ENCODE results near the gene WWOX. TPM values are rescaled to one million over a fixed set of nuclear protein-coding genes. Genes with fewer than 3 reads are reported as not detected.

WWOX gene
- polyA plus RNA-seq, 1 donor from 2014 or later, result 25.6 TPM

DNA sequence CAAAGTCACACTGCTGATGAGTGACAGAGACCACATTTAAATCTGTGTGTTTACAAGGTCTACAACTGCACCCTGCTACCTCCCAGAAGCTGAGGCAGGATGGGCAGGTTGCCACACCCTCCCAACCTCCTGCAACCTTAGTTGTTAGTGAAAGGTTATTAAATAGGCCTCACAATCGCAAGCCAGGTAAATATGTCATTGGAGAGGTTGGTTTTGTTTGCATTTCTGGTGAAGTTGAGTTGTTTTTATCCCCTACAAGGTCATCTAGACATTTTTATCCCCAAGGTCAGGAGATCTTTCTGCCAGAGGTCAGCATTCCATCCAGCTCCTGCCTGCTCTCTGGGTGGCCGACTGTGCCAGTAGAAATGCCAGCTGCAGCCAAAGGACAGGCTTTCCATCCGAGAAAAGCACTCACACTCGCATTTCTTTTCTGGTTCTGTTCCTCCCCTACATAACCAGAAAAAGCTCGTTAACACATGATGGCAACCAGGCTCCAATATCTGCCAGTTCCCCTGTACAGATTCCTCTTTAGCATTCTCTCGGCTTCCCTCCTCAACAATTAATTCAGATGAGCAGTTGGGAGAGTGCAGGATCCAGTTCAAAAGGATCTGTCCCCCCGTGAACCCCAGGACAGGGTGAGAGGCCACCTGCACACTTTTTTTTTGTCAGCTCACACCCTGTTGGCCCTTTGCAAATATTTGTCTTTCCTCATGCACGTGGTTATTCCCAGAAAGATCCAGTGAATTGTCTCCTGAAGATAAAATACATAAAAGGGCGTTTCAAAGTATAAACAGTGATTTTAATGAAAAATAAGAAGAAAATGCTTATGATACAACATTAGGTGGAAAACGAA lies 938.3 kb downstream of the WWOX start:
- no peak overlapping the region for H3K4me2 ChIP-seq (ENCODE audit: low read length)
- no peak overlapping the region for H3K4me3 ChIP-seq (ENCODE audit: low read length)
- no peaks in the 10 kb centered on the region for H4K20me1 ChIP-seq (ENCODE audit: insufficient read depth)

DNA sequence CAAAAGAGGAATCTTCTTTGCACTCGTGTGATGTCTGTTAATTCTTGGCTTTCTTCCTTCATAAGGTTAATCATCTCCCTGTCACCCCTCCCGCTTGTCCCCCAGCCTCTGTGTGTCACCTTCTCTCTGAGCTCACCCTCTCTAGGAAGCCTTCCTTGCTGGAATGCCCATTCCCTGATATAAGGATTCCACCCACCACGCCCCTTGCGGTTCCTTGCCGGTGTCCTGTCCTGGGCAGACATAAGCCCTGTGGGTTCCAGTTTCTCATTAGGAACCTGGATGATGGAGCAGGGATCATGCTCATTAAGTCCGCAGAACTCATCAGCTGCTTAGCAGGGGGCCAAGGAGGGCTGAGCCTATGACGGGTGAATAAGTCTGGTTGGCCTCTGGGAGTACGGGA lies 941.8 kb downstream of the WWOX start:
- H3K36me3 ChIP-seq (ENCODE audit: insufficient read depth, low read length), result no peaks in the 10 kb centered on the region
- TF ChIP-seq, protein P1, sequence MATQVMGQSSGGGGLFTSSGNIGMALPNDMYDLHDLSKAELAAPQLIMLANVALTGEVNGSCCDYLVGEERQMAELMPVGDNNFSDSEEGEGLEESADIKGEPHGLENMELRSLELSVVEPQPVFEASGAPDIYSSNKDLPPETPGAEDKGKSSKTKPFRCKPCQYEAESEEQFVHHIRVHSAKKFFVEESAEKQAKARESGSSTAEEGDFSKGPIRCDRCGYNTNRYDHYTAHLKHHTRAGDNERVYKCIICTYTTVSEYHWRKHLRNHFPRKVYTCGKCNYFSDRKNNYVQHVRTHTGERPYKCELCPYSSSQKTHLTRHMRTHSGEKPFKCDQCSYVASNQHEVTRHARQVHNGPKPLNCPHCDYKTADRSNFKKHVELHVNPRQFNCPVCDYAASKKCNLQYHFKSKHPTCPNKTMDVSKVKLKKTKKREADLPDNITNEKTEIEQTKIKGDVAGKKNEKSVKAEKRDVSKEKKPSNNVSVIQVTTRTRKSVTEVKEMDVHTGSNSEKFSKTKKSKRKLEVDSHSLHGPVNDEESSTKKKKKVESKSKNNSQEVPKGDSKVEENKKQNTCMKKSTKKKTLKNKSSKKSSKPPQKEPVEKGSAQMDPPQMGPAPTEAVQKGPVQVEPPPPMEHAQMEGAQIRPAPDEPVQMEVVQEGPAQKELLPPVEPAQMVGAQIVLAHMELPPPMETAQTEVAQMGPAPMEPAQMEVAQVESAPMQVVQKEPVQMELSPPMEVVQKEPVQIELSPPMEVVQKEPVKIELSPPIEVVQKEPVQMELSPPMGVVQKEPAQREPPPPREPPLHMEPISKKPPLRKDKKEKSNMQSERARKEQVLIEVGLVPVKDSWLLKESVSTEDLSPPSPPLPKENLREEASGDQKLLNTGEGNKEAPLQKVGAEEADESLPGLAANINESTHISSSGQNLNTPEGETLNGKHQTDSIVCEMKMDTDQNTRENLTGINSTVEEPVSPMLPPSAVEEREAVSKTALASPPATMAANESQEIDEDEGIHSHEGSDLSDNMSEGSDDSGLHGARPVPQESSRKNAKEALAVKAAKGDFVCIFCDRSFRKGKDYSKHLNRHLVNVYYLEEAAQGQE (IDR thresholded peaks at IDR 0.05; ENCODE audit: borderline replicate concordance), result no peak
- TF ChIP-seq EP300 (conservative IDR thresholded peaks at IDR 0.05; ENCODE audit: poor library complexity, severe bottlenecking), result no peak
- TF ChIP-seq SMC3 (conservative IDR thresholded peaks at IDR 0.05; ENCODE audit: poor library complexity), result no peak
- TF ChIP-seq RAD21 (conservative IDR thresholded peaks at IDR 0.05), result no peak
- H3K9ac ChIP-seq (ENCODE audit: low read length), result no peak overlapping the region
- H3K4me3 ChIP-seq (ENCODE audit: low read length), result no peak overlapping the region
- H3K27me3 ChIP-seq (ENCODE audit: insufficient read depth, low read depth, low read length), result no peaks in the 10 kb centered on the region
- no peak overlapping the region for H2AFZ ChIP-seq (ENCODE audit: low read depth, low read length)
- no peak overlapping the region for H3K27ac ChIP-seq (ENCODE audit: low read length)
- H3K9me3 ChIP-seq (ENCODE audit: low read length), result no peaks in the 10 kb centered on the region
- no peaks in the 10 kb centered on the region for H3K79me2 ChIP-seq (replicated peaks; ENCODE audit: insufficient read depth, low read length)
- H4K20me1 ChIP-seq (ENCODE audit: insufficient read depth), result no peaks in the 10 kb centered on the region
- H3F3A ChIP-seq (ENCODE audit: insufficient read depth, low read length, poor library complexity, severe bottlenecking), result no peaks in the 10 kb centered on the region
- no peak overlapping the region for H3K4me2 ChIP-seq (ENCODE audit: low read length)
- no peaks in the 10 kb centered on the region for H3K9me2 ChIP-seq (ENCODE audit: insufficient read depth, low read length)

More for the DNA sequence above, 938.3 kb downstream of the WWOX start:
- Histone ChIP-seq H3K79me2 (replicated peaks; ENCODE audit: insufficient read depth, low read length) (no peaks in the 10 kb centered on the region), H3K36me3 (ENCODE audit: insufficient read depth, low read length) (no peaks in the 10 kb centered on the region), H3K27me3 (ENCODE audit: insufficient read depth, low read depth, low read length) (no peaks in the 10 kb centered on the region), H2AFZ (ENCODE audit: low read depth, low read length) (no peak overlapping the region), H3K9me2 (ENCODE audit: insufficient read depth, low read length) (no peaks in the 10 kb centered on the region), H3F3A (ENCODE audit: insufficient read depth, low read length, poor library complexity, severe bottlenecking) (no peaks in the 10 kb centered on the region), H3K27ac (ENCODE audit: low read length) (no peak overlapping the region), H3K9me3 (ENCODE audit: low read length) (no peaks in the 10 kb centered on the region), H3K9ac (ENCODE audit: low read length) (no peak overlapping the region)
- TF ChIP-seq EP300 (conservative IDR thresholded peaks at IDR 0.05; ENCODE audit: poor library complexity, severe bottlenecking) (no peak), TAF1 (IDR thresholded peaks at IDR 0.05; ENCODE audit: low read depth) (no peak), SMC3 (conservative IDR thresholded peaks at IDR 0.05; ENCODE audit: poor library complexity) (no peak), EZH2 (IDR thresholded peaks at IDR 0.05; ENCODE audit: borderline replicate concordance, insufficient read depth, low read length, poor library complexity, severe bottlenecking) (no peak), RAD21 (conservative IDR thresholded peaks at IDR 0.05) (no peak), MXI1 (conservative IDR thresholded peaks at IDR 0.05; ENCODE audit: poor library complexity, severe bottlenecking) (no peak), POLR2AphosphoS5 (IDR thresholded peaks at IDR 0.05) (no peak)
- TF ChIP-seq, protein P2, sequence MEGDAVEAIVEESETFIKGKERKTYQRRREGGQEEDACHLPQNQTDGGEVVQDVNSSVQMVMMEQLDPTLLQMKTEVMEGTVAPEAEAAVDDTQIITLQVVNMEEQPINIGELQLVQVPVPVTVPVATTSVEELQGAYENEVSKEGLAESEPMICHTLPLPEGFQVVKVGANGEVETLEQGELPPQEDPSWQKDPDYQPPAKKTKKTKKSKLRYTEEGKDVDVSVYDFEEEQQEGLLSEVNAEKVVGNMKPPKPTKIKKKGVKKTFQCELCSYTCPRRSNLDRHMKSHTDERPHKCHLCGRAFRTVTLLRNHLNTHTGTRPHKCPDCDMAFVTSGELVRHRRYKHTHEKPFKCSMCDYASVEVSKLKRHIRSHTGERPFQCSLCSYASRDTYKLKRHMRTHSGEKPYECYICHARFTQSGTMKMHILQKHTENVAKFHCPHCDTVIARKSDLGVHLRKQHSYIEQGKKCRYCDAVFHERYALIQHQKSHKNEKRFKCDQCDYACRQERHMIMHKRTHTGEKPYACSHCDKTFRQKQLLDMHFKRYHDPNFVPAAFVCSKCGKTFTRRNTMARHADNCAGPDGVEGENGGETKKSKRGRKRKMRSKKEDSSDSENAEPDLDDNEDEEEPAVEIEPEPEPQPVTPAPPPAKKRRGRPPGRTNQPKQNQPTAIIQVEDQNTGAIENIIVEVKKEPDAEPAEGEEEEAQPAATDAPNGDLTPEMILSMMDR (IDR thresholded peaks at IDR 0.05; ENCODE audit: poor library complexity, severe bottlenecking), result no peak
- TF ChIP-seq, protein P1 (IDR thresholded peaks at IDR 0.05; ENCODE audit: borderline replicate concordance), result no peak

Data from neural cell (in vitro differentiated cells).